Kidney tubule cell (primary cell): ENCODE results near the gene ACAP3.

ENCODE experiments used
- DNase-seq: peaks from one replicate; pipeline ENCODE4 v3.0.0-alpha.2; 2018; ENCODE audit warnings: low spot score

The ACAP3 gene

GRCh38 chr1:1285611-1286311 is 22.0 kb downstream of the ACAP3 start:
- no peak for DNase-seq

GRCh38 chr1:1285102-1285571 is 22.6 kb downstream of the ACAP3 start:
- DNase-seq: no peak

GRCh38 chr1:1284221-1285101 is 23.3 kb downstream of the ACAP3 start:
- DNase-seq: no peak

- DNase-seq: peak; percentile 71
Observed at GRCh38 chr1:1283821-1284220, 23.9 kb downstream of the ACAP3 start.

- DNase-seq: peak; percentile 57
Observed at GRCh38 chr1:1282998-1283397, 24.7 kb downstream of the ACAP3 start.

GRCh38 chr1:1281533-1282321 is 26.0 kb downstream of the ACAP3 start:
- DNase-seq: peak; percentile 92

GRCh38 chr1:1280782-1281481 is 26.8 kb downstream of the ACAP3 start:
- no peak for DNase-seq

- no peak for DNase-seq
Observed at GRCh38 chr1:1279028-1279427, 28.7 kb downstream of the ACAP3 start.

GRCh38 chr1:1278620-1279019 is 29.1 kb downstream of the ACAP3 start:
- DNase-seq: no peak

GRCh38 chr1:1275836-1276235 is 31.9 kb downstream of the ACAP3 start:
- no peak for DNase-seq

- DNase-seq: no peak
Observed at GRCh38 chr1:1274931-1275431, 32.7 kb downstream of the ACAP3 start.

GRCh38 chr1:1274299-1274930 is 33.3 kb downstream of the ACAP3 start:
- no peak for DNase-seq

GRCh38 chr1:1273512-1274298 is 34.0 kb downstream of the ACAP3 start, which contains the start of gene UBE2J2:
UBE2J2 (minus strand) TSS chr1:1273854; CDS start chr1:1267992, 5,862 bp downstream.
- DNase-seq: peak; percentile 89

- no peak for DNase-seq
Observed at GRCh38 chr1:1273209-1273511, 34.6 kb downstream of the ACAP3 start.

- DNase-seq: peak; percentile 91
Observed at GRCh38 chr1:1272341-1273208, 35.2 kb downstream of the ACAP3 start.

GRCh38 chr1:1270813-1271212 is 36.9 kb downstream of the ACAP3 start:
- peak; percentile 58 for DNase-seq

GRCh38 chr1:1268284-1268682 is 39.4 kb downstream of the ACAP3 start:
- DNase-seq: no peak

- no peak for DNase-seq
Observed at GRCh38 chr1:1267488-1268283, 40.0 kb downstream of the ACAP3 start.
